Measurements from ENCODE around the gene GNB1.

GNB1 gene

GRCh38 chr1:1779691-1780597 is 110.9 kb downstream of the GNB1 start:
- peak; percentile 63 for DNase-seq

- DNase-seq = no peak
These were observed 111.6 kb downstream of the GNB1 start for GRCh38 chr1:1779320-1779675.

- DNase-seq = peak; percentile 88
These were observed 112.1 kb downstream of the GNB1 start for GRCh38 chr1:1778663-1779319.

- peak; percentile 77 for DNase-seq
These were observed 112.8 kb downstream of the GNB1 start, which contains the start of gene NADK for GRCh38 chr1:1777950-1778662. TSS of gene NADK (minus strand) at chr1:1778470. CDS start at chr1:1765406, 13,064 bp downstream.

GRCh38 chr1:1777583-1777899 is 113.3 kb downstream of the GNB1 start:
- no peak for DNase-seq

- no peak for DNase-seq
These were observed 114.0 kb downstream of the GNB1 start for GRCh38 chr1:1776672-1777582.

DNA sequence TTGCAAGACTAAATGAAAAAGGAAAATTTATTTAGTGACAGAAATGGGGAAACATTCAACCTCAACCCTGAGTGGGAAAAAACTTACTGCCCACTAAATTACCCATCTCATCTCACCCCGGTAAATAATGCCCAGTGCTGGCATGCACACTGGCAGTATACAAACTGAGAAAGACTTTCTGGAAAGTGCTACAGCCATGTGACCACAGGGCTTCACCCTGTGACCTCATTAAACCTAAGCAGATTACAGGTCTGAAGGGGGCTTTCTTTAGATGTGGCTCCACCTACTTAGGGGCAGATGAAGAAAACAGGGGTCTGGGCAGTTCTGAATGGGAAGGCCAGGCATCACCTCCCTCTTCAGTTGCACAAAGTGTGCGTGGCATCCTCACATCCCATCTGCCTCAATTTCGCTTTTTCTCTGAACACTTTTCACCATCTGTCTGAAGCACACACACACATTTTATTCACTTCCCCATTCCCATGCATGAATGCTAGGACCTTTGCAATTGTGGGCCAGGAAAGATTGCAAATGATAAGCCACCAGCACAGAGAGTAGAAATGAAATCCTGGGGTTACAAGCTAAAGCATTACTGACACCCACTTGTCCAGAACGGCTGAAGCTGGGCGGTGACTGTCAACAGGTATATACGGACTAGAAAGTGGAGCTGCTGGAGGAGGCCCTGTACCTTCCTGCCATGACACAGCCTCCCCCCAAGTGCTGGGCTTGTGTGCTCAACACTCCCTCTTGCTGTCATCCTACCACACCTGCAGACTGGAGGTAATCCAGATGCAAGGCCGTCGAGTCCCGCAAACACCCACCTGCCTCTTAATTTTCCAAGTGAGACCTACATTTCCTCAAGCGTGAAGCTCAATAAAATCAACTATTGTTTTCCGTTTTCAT is 115.3 kb downstream of the GNB1 start:
- DNase-seq = no peak

GRCh38 chr1:1773874-1774273 is 117.0 kb downstream of the GNB1 start:
- DNase-seq = no peak

- DNase-seq = no peak
These were observed 119.8 kb downstream of the GNB1 start for GRCh38 chr1:1771096-1771495.

- no peak for DNase-seq
These were observed 120.8 kb downstream of the GNB1 start for GRCh38 chr1:1770102-1770501.

DNA sequence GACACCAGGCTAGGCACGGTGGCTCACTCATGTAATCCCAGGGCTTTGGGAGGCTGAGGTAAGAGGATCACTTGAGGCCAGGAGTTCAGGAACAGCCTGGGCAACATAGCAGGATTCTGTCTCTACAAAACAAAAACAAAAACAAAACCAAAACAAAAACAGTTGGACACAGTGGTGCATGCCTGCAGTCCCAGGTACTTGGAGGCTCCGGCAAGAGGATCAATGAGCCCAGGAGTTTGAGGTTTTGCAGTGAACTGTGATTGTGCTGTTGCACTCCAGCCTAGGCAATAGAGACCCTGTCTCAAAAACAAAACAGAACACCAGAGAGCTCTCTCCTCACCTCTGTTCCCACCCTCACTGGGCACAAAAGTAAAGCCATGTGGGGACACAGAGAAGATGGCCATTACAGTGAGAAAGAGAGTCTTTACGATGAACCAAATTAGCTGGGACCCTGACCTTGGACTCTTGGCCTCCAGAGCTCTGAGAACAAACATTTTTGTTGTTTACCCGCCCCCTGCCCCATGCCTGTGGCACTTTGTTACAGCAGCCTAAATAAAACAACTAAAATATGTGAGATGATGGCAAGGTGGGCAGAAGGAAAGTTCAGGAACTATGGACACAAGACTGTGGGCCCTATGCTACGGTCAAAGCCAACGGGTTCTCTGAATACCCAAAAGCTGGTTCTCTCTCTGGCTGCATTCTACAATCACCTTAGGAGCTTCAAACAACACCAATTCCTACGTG is 122.5 kb downstream of the GNB1 start:
- DNase-seq = no peak

DNA sequence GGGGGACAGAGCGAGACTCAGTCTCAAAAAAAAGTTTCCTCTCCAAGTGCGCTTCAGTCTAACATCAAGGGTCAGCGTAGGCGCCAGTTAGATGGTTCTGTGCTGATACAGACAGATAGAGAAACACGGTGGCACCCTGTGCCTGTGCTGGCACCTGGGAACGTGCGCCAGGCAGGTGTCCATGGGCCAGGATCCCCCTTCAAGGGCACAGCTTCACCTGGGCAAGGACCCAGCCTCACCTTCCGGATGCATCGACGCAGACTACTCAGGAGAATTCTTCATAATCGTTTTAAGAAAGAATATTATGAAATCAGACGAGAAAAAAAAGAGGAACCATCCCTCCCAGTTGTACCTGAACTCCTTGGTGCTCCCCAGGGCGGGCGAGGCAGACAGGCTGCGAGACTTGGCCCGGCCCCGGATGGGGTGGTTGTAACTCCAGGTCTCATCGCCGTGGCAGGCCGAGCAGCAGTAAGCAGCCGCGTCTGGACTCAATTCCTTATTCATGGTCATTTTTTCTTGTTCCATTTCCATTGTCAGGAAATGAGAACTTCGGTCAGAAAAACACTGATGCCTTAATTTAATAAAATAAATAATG is 125.9 kb downstream of the GNB1 start:
- no peak for DNase-seq

- DNase-seq = no peak
These were observed 126.9 kb downstream of the GNB1 start for GRCh38 chr1:1763657-1764621.

DNA sequence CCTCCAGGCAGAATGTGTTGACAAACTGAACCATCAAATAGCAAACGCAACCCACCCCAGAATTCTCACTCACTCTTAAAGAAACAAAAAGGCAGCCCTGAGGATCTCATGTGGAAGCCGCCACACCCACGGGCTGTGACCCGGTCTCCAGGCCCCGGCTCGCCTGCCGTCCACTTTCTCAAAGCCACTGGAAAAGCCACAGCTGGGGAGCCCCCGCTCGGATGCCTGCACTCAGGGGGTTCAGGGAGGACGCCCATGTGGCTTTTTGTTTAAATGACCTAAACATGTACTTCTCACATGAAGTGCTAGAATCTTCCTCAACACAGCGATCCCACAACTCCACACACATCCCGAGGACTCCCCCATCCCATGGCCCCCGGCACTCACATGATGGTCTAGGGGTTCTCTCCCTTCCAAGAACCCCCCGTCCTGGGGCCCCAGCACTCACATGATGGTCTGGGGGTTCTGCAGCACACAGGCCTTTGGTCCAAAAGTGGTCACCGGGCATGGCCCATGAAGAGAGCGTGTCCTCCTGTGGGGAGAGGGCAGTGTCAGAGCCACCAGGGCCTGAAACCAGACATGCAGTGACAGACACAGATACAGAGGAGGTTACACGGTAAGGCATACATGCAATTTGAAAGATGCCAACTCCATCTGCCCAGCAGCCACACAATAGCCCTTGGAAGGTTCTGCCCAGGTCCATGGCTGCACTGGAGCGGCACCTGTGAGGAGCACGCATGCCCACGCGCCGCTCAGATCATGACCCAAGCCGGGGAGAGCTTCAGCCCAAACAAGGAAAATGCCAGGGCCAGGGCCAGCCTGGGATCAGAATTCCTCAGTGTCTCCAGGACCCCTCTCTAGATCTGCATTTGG is 129.1 kb downstream of the GNB1 start:
- no peak for DNase-seq

DNA sequence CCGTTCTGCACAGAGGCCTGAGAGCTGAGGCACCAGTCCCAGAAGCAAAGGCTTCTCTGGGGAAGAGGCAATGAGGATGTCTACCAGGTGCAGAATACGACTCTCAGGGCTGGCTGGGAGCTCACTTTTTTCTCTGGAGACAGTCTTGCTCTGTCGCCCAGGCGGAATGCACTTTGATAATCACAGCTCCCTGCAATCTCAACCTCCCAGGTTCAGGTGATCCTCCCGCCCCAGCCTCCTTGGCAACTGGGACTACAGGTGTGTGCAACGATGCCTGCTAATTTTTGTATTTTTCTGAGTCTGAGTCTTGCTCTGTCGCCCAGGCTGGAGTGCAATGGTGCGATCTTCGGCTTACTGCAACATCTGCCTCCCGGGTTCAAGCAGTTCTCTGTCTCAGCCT is 130.2 kb downstream of the GNB1 start:
- no peak for DNase-seq

DNA sequence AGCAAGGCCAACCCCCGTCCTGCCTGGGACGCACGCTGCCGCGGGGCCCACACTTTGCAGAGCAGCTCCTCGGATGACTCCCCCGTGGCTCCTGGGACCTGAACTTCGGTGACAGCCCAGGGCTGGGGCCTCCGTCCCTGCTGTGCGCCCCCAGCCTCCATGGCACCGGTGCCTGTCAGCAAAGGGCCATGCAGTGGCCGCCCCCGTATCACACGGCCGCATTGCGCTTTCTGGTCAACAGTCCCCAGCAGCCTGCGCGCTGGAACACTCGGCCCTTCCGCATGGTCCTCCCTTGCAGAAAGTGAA is 130.6 kb downstream of the GNB1 start:
- no peak for DNase-seq

DNA sequence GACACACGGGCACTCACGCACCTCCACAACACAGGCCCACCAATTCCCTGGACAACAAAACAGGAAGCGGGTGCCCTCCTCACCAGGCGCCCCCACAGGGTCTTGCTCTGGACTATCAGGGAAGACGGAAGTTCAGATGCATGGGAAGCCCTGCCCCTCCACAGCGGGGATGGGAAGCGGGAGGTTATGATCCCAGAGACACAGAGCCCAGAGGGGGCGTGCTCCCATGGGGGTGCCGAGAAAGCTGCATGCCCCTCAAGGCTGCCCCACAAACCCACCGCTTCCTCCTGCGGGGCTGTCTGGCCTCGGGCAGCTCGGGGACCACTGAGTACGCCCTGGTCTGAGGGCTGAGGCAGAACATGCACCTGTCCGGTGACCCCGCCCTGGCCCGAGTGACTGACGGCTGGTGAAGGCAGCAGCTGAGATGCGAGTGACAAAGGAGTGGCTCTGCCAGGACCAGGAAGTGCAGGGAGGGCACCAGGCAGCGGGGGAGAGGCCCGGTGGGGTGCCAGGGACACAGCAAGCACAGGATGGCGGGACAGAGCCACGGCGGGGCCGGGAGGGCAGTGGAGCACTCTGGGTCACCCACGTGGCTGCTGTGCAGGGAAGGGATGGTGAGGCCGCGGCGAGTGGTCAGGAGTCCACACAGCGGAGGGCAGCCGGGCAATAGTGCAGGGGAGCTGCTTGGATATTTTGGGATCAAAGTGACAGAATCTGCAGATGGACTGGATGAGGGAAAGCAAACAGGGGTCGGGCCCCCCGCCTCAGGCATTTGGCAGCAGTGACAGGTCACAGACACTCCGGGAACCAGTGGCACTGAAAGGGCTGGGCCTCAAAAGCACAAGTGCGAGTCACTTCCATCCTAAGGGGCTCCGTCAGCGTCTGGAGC is 131.2 kb downstream of the GNB1 start:
- no peak for DNase-seq

All from CD4-positive, alpha-beta T cell treated with Interleukin-6 for 4 hours (primary cell).